HG03575 (cell line): ENCODE measurements around the gene PLK5.

ENCODE experiments used
- ATAC-seq: cut with Tn5 transposase; IDR thresholded peaks from one replicate; pipeline ENCODE4 v1.9.1; 2021; ENCODE audit not compliant: unreplicated experiment, insufficient number of reproducible peaks, low FRiP score; ENCODE audit errors: extremely low read depth

Gene PLK5

GRCh38 chr19:1568320-1569019 is 44.6 kb downstream of the PLK5 start, which contains the start of gene MEX3D:
Gene MEX3D (minus strand): TSS chr19:1568325. CDS start chr19:1568058, 267 bp downstream.
- ATAC-seq: no peak

- ATAC-seq: no peak
Measured at GRCh38 chr19:1569997-1570396, 46.1 kb downstream of the PLK5 start.

DNA sequence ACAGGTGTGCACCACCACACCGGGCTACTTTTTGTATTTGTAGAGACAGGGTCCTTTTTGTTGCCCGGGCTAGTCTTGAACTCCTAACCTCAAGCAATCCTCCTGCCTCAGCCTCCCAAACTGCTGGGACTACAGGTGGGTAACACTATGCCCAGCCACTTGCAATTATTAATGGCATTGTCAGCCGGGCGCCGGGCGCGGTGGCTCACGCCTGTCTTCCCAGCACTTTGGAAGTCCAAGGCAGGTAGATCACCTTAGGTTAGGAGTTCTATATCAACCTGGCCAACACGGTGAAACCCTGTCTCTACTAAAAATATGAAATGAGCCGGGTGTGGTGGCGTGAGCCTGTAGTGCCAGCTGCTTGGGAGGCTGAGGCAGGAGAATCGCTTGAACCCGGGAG is 47.0 kb downstream of the PLK5 start:
- ATAC-seq: no peak

DNA sequence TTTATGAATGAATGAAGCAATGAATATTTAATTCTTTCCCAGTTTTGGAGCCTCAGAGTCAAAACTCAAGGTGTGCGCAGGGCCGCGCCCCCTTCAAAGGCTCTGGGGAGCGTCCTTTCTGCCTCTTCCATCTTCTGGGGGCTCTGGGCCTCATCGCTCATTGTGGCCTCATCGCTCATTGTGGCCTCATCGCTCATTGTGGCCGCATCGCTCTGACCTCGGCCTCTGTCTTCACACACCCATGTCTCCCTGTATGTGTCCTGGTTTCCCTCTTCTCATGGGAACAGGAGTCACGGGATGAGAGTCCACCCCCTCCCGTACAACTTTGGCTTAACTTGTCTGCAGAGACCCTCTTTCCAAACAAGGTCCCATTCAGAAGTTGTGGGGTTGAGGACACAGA is 47.5 kb downstream of the PLK5 start:
- ATAC-seq: no peak

DNA sequence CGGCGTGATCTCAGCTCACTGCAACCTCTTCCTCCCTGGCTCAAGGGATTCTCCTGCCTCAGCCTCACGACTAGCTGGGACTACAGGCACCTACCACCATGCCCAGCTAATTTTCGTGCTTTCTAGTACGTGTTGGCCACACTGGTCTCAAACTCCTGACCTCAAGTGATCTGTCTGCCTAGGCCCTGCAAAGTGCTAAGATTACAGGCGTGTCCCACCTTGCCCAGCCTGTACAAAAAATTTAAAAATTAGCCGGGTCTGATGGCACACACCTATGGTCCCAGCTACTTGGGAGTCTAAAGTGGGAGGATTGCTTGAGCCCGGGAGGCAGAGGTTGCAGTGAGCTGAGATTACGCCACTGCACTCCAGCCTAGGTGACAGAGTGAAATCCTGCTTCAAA is 48.9 kb downstream of the PLK5 start:
- no peak for ATAC-seq

DNA sequence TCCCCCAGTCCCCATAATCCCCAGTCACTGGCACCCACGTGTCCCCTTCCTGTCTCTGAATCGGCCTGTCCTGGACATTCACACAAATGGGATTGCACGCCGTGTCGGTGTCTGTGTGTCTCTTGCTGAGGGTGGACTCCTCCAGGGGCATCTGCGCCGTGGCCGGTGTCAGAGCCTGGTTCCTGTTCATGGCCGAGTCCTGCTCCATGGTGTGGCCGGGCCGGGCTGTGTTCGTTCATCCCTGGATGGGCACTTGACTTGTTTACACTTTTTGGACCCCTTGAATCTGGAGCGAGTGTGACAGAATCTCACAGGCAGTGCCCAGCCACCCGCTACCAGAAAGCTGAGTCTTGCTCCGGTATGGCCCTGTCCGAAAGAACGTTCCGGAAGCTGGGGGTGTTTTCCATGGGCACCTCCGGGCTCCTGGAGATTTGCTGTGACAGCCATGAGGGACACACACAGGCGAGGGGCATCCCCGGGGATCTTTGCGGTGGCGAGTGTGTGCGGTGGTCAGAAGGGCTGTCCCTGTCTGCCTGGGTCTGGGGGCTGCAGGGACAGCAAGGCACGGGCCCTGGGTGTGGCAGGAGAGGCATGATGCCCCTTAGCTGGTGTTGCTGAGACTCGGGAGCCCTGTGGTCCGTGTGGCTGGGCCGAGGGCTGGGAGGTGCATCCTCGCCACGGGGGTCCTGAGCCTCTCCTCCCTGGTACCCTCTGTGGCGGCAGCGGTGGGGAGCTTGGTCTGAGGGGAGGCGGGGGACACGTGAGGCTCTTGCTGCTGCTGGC is 50.7 kb downstream of the PLK5 start:
- no peak for ATAC-seq

DNA sequence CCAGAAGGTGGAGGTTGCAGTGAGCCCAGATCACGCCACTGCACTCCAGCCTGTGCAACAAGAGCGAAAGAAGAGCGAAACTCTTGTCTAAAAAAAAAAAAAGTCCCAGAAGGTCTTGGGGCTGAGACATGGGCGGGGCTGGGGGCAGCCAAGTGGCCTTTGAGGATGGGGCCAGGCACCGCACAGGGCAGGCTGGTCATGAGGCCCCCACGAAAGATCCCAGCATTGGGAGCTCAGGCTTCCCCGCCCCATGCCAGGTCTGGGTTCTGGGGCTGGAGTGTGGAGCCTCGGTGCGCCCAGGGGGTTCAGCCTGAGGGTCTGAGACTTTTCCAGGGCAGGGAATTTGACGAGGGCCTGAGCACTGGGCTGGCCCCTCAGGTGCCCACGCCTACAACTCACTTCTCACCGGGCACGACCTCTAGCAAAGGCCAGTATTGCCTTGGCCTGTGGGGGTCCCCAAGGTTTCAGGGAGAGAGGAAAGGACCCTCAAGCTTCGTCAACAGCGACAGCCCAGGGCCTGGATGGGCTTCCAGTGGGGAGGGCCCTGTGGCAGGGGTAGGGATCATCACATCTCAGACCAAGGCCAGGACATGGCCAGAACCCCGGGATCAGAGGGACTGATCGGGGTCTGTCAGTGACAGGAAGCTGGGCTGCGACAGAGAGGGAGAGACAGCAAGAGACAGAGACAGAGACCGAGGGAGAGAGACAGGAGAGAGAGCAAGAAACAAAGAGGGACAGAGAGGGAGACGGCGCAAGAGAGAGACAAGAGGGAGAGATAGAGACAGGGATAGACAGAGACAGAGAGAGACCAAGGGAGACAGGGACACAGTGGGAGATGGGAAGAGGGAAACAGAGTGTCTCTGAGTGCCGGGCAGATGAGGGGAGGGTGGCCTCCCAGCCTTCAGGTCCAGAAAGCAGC is 51.7 kb downstream of the PLK5 start:
- no peak for ATAC-seq

DNA sequence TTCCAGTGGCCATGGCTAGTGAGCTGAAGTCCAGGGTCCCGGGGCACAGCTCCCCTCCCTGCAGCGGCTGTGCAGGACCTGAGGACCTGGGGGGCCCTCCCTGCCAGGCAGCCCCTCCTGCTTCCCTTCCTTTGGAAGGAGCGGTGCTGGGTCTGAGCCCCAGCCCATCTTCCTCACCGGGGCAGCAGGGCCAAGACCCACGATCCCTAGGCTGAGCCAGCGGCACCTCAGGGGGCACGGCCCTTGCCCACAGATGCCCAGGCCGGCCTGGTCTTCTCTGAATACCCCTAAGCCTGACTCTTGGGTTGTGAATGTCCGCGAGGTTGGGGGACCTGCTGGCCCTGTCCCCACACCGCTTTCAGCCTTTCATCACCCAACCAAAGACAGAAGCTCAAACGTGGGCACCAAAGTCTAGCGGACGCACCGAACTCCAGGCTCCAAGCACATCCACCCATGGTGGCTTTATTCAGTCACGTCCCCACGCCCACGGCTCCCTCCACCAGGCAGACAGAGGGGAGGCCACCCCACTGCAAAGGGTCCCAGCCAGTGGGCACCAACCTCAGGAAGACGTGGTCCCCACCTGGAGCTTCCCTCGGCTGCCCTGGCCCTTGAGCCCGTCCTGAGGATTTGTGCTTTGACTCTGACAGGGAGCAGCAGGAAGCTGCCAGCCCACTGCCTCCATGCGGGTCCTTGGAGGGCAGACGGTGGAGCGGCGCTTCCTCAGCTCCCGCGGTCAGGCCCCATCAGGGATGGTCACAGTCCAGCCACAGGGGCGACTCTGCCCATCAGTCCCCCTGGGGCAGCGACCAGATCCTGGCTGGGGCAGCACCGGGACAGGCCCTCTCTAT is 52.6 kb downstream of the PLK5 start:
- no peak for ATAC-seq

GRCh38 chr19:1577090-1577928 is 53.4 kb downstream of the PLK5 start:
- ATAC-seq: no peak

GRCh38 chr19:1577929-1578618 is 54.2 kb downstream of the PLK5 start:
- ATAC-seq: no peak

DNA sequence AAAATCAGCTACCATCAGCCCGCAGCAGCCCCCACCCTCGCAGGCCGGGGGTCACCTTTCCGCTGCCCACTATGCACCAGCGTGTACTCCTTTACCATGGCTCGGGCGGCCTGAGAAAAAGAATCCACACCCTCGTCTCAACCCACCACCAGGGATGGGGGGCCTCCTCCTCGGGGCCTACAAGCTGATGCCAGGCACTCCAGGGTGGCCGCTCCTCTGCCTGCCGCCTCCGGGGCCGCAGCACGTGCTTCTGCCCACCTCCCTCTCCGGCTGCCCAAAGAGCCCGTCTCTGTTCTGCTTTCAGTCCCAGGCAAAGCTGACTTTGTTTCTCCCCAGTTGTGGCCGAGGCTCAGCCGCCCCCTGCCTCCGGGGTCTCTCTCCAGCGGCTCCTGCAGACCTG is 55.3 kb downstream of the PLK5 start:
- no peak for ATAC-seq

- no peak for ATAC-seq
Measured at GRCh38 chr19:1580382-1580781, 56.5 kb downstream of the PLK5 start.

GRCh38 chr19:1580957-1581356 is 57.1 kb downstream of the PLK5 start:
- ATAC-seq: no peak

DNA sequence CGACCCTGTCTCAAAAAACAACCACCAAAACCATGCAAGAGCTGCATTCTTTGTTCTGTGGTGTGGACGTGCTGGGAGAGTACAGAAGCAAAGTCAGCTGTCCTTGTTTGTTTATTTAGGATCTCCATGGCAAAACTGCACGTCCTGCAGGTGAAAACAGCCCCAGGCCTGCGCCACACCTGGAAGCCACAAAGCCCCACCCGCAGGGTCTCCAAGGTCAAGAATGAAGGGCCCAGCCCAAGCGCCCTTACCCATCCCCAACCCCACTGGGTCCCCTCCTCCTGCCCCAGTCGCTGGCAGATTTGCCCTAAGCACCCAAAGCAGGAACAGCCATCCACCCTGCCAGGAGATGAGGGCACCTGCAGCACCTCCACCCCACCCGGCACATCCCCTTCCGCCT is 58.3 kb downstream of the PLK5 start:
- no peak for ATAC-seq

DNA sequence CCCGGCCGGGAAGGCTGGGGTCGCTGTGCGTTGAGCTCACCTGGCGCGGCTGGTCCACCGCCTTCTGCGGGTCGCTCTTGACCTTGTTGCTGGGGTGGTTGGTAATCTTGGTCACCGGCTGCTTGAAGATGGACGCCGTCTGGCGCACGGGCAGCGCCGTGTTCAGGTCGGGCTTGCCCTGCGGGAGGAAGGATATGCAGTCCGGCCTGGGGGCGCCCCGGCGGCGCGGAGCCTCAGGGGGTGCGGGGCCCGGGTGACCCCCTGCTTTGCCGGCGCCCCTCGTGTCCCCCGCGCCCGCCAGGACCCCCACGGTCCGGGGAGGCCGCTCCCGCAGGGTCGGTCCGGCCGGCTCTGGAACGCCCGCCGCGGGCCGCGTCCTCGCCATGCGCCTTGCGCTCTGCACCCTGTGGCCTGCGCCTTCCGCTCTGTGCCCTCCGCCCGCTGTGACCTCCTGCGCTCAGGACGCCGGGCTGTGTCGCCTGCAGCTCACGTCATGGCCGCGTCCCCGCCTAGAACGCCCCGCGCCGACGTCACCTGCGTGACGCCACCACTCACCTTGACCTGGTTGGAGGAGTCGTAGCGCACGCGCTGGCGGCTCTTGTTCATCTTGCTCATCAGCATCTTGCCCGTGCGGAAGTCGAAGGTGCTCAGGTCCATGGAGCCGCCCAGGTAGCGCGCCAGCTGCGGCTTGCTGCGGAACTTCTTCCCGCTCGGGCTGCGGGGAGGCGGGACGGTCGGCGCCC is 60.8 kb downstream of the PLK5 start:
- ATAC-seq: no peak

DNA sequence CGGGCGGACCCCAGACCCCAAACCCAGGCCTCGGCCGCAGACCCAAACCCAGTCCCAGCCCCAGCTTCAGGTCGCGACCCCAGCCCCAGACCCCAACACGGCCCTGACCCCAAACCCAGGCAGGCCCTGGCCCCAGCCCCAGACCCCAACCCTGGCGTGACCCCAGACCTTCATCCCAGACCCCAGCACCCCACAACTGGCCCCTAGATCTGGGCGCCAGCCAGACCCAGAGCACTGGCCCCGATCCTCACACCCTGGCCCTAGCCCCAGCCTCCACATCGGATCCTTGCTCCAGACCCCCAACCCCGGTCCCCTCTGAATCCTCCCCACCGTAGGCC is 61.3 kb downstream of the PLK5 start:
- ATAC-seq: no peak
